ENCODE results near the gene LMAN1L.

Gene LMAN1L

GRCh38 chr15:74858369-74858740, 45.7 kb downstream of the LMAN1L start:
- peak in 3 of 4 experiments; percentile 46 to 69 (median 59) for DNase-seq

- no peak for DNase-seq
These were observed 50.8 kb downstream of the LMAN1L start for GRCh38 chr15:74863239-74864056.

- no peak for DNase-seq
These were observed 51.7 kb downstream of the LMAN1L start for GRCh38 chr15:74864296-74864695.

GRCh38 chr15:74865316-74865715, 52.7 kb downstream of the LMAN1L start:
- DNase-seq, result no peak

GRCh38 chr15:74866090-74866489, 53.5 kb downstream of the LMAN1L start:
- peak in 3 of 4 experiments; percentile 39 to 47 (median 45) for DNase-seq

- peak in 1 of 4 experiments; percentile 29 for DNase-seq
These were observed 54.9 kb downstream of the LMAN1L start for GRCh38 chr15:74867466-74868038.

GRCh38 chr15:74868059-74868458, 55.4 kb downstream of the LMAN1L start:
- DNase-seq, result peak; percentile 92 to 98 (median 95)

GRCh38 chr15:74869372-74869725, 56.7 kb downstream of the LMAN1L start:
- peak in 2 of 4 experiments; percentile 30 to 47 for DNase-seq

GRCh38 chr15:74869726-74870407, 57.2 kb downstream of the LMAN1L start:
- peak; percentile 94 to 98 (median 96) for DNase-seq

GRCh38 chr15:74870436-74871215, 58.0 kb downstream of the LMAN1L start:
- DNase-seq, result peak; percentile 61 to 85 (median 68)

- no peak for DNase-seq
These were observed 60.0 kb downstream of the LMAN1L start for GRCh38 chr15:74872702-74873035.

GRCh38 chr15:74873036-74873755, 60.6 kb downstream of the LMAN1L start, which contains the start of gene SCAMP2:
SCAMP2 (minus strand) TSS chr15:74873365; CDS start chr15:74873255, 110 bp downstream.
- peak; percentile 94 to 98 (median 96) for DNase-seq

- peak in 3 of 4 experiments; percentile 43 to 61 (median 55) for DNase-seq
These were observed 61.3 kb downstream of the LMAN1L start for GRCh38 chr15:74873756-74874424.

All from suppressor macrophage (primary cell).